Left lung (tissue), 10 donors: Measurements from ENCODE around the gene REEP1. TPM values are rescaled to one million over a fixed set of nuclear protein-coding genes. Genes with fewer than 3 reads are reported as not detected.

Experiments
- ATAC-seq: fragments of 200-7000 bp; cut with Tn5 transposase; one replicate; pipeline ENCODE4 v1.9.1; 2020; ENCODE audit warnings: moderate library complexity
- DNase-seq, 4 donors: peaks; one replicate each; pipeline ENCODE4 v3.0.0-alpha.2; 2013 to 2020
- H3K27ac ChIP-seq, 2 donors: fragments of 200-600 bp; sonication (generic) in 1 of 2; one replicate each; pipeline versions ENCODE4 v1.5.0 to v1.8.0; 2020 to 2021
- H3K27me3 ChIP-seq, 2 donors: fragments of 200-600 bp; sonication (generic) in 1 of 2; one replicate each; pipeline versions ENCODE4 v1.5.0 to v1.8.0; 2020 to 2021
- H3K36me3 ChIP-seq, 2 donors: fragments of 200-600 bp; sonication (generic) in 1 of 2; one replicate each; pipeline versions ENCODE4 v1.5.0 to v1.8.0; 2020 to 2021
- H3K4me1 ChIP-seq, 2 donors: fragments of 200-600 bp; one replicate each; pipeline ENCODE4 v1.8.0; 2021
- H3K4me3 ChIP-seq, 2 donors: fragments of 200-600 bp; sonication (generic) in 1 of 2; one replicate each; pipeline versions ENCODE4 v1.5.0 to v1.8.0; 2020 to 2021; ENCODE audit warnings: mild to moderate bottlenecking in 1 of 2
- H3K9me3 ChIP-seq, 2 donors: fragments of 200-600 bp; sonication (generic) in 1 of 2; one replicate each; pipeline versions ENCODE4 v1.5.0 to v1.8.0; 2020 to 2021
- intact Hi-C, 2 donors: fragments of 100-400 bp; cut with DNase I; formaldehyde crosslinking; loops; one replicate each; pipeline versions ENCODE4 v1.11.2 to v1.14.2; 2022
- polyA plus RNA-seq, 6 donors: library from polyadenylated mRNA; unstranded; fragments of 120-200 nt; gene quantifications; one replicate each; pipeline ENCODE4 v1.2.1, GENCODE V29; 2013; ENCODE audit not compliant: insufficient read length in 6 of 6
- total RNA-seq, 2 donors: library from RNA; stranded (reverse); fragmentation: NEBNext Ultra II Directional; extraction: Animal tissue kit (Norgen Biotek cat#: 25700); gene quantifications; one replicate each; pipeline ENCODE4 v1.2.1, GENCODE V29; 2021
- TF ChIP-seq, protein P1 (sequence below), 2 donors: fragments of 200-600 bp; sonication (generic) in 1 of 2; IDR thresholded peaks; one replicate each; pipeline versions ENCODE4 v1.5.0 to v1.8.0; 2021; ENCODE audit warnings: antibody characterized with exemption in 2 of 2
- donor health status: DM: no; HTN: yes; CAD: no.
- donor health status: DM: no; HTN: no; CAD: no.

Gene REEP1
- total and polyA plus RNA-seq, 8 donors, result 4.8 to 19.9 (median 17.1) TPM

DNA sequence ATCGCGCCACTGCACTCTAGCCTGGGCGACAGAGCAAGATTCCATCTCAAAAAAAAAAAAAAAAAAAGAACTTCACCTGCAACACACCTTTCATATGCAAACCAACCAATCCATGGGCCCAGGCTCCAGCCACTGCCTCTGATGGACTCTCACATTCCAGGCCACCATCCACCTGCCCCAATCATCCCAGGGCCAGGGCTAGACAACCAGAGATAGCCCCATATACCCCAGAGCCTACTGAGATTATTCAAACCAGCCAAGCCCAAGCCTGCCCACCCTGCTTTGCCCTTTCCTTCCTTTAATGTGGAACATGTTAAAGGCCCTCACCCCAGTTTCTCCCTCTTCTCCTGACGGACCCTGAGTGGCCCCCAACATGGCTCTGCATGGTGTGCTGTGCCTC, 81.1 kb downstream of the REEP1 start:
- no peak overlapping the region for H3K4me3 ChIP-seq
- H3K27ac ChIP-seq, result no peak overlapping the region
- H3K27me3 ChIP-seq, result no peaks in the 10 kb centered on the region
- ATAC-seq, result no peak
- TF ChIP-seq, protein P1, sequence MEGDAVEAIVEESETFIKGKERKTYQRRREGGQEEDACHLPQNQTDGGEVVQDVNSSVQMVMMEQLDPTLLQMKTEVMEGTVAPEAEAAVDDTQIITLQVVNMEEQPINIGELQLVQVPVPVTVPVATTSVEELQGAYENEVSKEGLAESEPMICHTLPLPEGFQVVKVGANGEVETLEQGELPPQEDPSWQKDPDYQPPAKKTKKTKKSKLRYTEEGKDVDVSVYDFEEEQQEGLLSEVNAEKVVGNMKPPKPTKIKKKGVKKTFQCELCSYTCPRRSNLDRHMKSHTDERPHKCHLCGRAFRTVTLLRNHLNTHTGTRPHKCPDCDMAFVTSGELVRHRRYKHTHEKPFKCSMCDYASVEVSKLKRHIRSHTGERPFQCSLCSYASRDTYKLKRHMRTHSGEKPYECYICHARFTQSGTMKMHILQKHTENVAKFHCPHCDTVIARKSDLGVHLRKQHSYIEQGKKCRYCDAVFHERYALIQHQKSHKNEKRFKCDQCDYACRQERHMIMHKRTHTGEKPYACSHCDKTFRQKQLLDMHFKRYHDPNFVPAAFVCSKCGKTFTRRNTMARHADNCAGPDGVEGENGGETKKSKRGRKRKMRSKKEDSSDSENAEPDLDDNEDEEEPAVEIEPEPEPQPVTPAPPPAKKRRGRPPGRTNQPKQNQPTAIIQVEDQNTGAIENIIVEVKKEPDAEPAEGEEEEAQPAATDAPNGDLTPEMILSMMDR (IDR thresholded peaks at IDR 0.05), result no peak
- DNase-seq, result no peak
- H3K36me3 ChIP-seq, result no peaks in the 10 kb centered on the region
- intact Hi-C loops, result no loop called here
- H3K4me1 ChIP-seq, result no peaks in the 10 kb centered on the region
- no peaks in the 10 kb centered on the region for H3K9me3 ChIP-seq

DNA sequence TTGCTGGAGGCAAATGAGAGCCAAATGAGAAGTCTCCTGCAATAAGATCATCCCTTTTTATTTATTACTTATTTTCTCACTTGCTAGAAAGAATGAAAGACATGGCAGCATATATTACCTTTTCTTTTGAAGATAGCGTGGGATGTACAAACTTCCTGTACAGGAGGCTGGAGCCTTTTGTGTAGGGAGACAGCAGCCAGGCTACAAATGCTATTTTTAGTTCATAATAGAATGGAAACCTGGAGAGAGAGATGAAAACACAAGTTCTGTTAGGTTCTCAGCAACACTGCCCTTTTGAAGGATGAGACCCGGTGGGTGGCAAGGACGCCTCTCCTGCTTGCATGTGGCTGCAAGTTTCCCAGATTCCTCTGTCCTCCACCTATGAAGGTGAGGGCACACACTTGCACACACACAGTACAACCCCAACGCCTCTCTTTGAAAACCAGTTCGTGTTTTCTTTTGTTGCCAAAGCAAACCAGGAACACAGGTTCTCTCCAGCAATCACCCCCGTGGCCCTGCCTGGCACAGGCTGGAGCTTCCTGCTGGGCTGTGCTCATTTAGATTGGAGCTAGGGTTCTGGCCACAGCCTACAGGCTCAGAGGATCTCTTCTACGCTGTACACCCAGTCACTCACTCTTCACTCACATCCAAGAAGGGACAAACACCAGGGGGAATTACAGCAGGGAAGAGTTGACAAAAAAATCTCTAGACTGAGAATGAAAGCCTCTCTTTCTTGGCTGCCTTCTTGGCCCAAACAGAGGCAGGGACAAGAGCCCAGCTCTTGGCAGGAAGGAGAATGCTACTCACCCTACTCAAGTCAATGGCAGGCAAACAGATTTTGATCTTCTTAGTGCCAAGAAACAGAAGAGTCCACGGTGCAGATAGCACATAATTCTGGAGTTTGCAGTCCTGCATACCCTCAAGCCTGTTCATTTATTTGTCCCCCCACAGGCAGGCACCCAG, 82.6 kb downstream of the REEP1 start:
- Histone ChIP-seq H3K9me3 (no peaks in the 10 kb centered on the region), H3K27me3 (no peaks in the 10 kb centered on the region), H3K36me3 (no peaks in the 10 kb centered on the region), H3K4me1 (no peaks in the 10 kb centered on the region), H3K4me3 (no peak overlapping the region), H3K27ac (no peak overlapping the region)
- ATAC-seq, result peak; percentile 89
- TF ChIP-seq, protein P1 (IDR thresholded peaks at IDR 0.05), result no peak
- peak in 1 of 4 donors; percentile 41 for DNase-seq
- intact Hi-C loops, result no loop called here

DNA sequence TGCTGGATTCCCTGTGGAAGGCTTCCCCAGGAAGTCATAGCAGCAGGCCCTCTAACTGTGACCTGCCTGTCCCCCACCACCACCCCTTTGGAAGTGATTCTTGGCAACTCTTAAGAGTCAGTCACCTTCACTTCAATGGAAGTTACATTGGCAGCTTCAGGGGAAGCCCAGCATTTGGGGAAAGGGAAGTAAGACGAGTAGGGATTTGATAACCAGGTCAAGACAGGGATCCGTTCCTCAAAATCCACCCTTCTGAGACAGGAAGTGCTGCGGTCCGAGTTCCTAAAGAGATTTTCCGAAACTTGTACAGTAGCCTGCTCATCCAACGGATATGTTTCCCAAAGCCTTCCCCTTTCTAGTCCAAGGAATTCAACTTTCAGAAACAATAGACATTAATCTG, 84.0 kb downstream of the REEP1 start:
- no peaks in the 10 kb centered on the region for H3K36me3 ChIP-seq
- TF ChIP-seq, protein P1 (IDR thresholded peaks at IDR 0.05), result no peak
- H3K27ac ChIP-seq, result no peak overlapping the region
- DNase-seq, result no peak
- H3K4me1 ChIP-seq, result no peaks in the 10 kb centered on the region
- no peaks in the 10 kb centered on the region for H3K9me3 ChIP-seq
- H3K4me3 ChIP-seq, result no peak overlapping the region
- H3K27me3 ChIP-seq, result no peaks in the 10 kb centered on the region
- no peak for ATAC-seq
- intact Hi-C loops, result no loop called here

DNA sequence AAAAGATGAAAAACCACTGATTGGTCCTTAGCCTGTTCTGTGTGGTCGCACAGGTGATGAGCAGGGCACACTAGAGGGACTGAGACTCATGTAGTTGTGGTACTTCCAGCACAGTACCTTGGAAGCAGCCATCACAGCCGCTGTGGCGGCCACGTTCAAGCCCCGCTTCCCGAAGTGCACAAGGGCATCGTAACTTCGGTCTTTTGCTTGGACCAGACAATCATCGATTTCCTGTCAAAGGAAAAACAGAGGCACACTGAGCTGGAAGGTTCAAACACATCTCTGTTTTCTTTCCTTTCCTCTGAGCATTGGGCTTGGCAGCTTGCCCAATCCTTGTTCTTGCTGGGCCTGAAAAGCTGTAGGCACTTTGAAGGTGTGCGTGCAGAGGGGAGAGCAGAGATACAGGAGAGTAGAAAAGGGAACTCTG, 85.6 kb downstream of the REEP1 start:
- no peak overlapping the region for H3K27ac ChIP-seq
- TF ChIP-seq, protein P1 (IDR thresholded peaks at IDR 0.05), result no peak
- intact Hi-C loops, result no loop called here

DNA sequence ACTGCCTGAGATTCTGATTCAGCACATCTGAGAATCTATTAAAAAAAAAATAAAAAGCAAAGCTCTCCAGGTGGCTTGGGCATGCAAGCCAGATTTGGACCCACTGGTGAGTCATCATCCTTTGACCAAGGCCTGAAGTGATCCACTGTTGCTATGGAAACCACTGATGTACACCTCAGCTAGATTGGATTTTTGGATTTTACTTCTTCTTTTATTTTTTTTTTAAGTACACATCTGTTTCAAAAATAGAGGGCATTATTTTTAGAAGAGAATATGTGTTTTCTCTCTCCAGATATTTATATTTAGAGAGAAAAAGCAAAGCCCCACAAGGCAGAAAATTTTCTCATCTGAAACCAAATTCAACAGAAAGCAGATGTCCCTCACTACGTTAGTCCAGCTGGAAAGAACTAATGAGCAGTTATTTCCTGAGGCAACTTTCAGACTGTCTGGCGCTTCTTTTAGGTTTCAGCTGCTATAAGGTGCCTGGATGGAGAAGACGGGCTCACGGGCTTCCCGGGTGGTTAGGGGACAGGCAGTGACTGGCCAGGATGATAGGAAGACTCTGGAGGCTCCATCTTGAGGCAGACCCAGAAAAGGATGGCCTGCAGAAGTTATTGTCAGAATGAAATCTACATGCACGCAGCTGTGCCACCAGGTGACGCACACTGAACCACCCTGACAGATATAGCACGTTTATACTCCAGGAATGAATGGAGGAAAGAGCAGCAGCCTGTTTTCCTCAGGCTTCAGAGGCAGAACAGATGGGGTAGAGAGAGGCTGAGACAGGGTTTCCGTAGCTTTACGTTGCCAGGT, 87.6 kb downstream of the REEP1 start:
- no peak overlapping the region for H3K4me3 ChIP-seq
- no peaks in the 10 kb centered on the region for H3K4me1 ChIP-seq
- H3K36me3 ChIP-seq, result no peaks in the 10 kb centered on the region
- no peaks in the 10 kb centered on the region for H3K27me3 ChIP-seq
- TF ChIP-seq, protein P1 (IDR thresholded peaks at IDR 0.05), result no peak
- ATAC-seq (no peak), DNase-seq (peak in 1 of 4 donors; percentile 30)
- no peak overlapping the region for H3K27ac ChIP-seq
- H3K9me3 ChIP-seq, result no peaks in the 10 kb centered on the region
- intact Hi-C loops, result no loop called here

More for the DNA sequence above, 85.6 kb downstream of the REEP1 start:
- Histone ChIP-seq H3K9me3 (no peaks in the 10 kb centered on the region), H3K4me3 (no peak overlapping the region), H3K27me3 (no peaks in the 10 kb centered on the region), H3K4me1 (no peaks in the 10 kb centered on the region), H3K36me3 (no peaks in the 10 kb centered on the region)
- ATAC-seq (no peak), DNase-seq (peak in 1 of 4 donors; percentile 21)
